Nucleus accumbens (tissue), 56 donors: Measurements from ENCODE around the gene PRDX1.
A peak's percentile ranks its signal among the peaks of the same experiment; 100 is the strongest.
"Not testable (repeated sequence)": the region's sequence is repeated elsewhere in the genome, so short reads cannot be mapped to it uniquely, and the experiment has no call there.

Experiments
- DNase-seq, 56 donors: peaks; one replicate each; lab custom pipeline; 2025; lab: John Stamatoyannopoulos, UW

Gene PRDX1

DNA sequence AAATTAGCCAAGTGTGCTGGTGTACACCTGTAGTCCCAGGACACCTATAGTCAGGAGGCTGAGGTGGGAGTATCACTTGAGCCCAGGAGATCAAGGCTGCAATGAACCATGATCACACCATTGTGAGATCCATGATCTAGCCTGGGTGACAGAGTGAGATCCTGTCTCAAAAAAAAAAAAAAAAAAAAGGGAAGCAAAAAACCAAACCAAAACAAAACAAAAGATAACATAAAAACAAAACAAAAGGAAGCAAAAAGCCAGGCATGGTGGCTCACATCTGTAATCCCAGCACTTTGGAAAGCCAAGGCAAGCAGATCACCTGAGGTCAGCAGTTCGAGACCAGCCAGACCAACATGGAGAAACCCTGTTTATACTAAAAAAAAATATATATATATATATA lies 19.5 kb upstream of the PRDX1 start:
- DNase-seq: no peak

DNA sequence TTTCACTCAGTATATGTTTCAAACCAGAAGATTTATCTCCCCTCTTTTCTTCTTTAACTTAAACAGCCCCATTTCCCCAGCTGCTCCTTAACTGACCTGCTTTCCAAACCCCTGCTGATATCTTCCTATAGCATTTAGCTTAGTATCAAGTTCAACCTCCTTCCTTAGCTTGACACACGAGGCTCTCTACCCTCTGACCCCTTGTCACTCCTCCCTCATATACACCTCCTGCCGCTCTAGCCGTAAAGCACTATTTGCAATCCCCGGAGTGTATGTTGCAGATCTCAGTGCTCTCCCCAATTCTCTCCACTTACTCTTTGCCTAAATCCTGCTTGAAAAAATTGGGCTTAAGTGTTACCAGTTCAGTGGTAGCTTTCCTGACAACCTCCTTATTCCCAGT lies 15.2 kb upstream of the PRDX1 start:
- DNase-seq: no peak

DNA sequence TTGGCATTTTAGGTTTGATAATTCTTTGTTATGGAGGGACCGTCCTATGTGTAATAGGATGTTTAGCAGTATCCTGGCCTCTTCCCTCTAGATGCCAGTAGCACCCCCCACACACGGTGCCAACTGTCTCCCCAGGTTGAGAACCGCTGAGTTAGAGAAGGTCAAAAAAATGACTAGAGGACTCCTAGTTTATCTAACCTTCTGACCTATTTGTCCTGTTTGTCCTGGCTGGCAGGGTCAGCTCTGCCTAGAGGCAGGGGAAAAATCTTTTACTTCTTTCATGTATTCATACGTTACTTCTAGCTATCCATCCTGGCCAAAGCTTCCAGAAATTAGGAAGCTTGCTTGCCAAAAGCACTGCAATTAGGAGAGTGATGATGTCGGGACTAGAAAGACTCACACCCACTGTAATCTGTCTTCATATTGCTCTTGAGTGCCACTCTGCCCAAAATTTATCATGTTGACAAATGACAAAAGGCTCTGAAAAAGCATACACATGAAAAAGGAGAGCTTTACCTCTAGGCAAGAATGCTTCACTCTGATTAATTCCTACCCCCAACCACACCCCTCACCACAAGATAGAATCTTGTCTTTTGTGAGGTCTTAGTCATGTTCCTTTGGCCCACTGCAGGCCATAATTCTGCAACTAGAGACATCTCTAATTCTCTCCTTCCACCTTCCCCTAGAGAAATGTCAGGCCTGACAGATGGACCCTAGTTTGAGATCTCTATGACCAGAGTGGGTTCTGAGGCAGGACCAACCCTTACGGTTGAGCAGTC lies 14.5 kb upstream of the PRDX1 start:
- no peak for DNase-seq

DNA sequence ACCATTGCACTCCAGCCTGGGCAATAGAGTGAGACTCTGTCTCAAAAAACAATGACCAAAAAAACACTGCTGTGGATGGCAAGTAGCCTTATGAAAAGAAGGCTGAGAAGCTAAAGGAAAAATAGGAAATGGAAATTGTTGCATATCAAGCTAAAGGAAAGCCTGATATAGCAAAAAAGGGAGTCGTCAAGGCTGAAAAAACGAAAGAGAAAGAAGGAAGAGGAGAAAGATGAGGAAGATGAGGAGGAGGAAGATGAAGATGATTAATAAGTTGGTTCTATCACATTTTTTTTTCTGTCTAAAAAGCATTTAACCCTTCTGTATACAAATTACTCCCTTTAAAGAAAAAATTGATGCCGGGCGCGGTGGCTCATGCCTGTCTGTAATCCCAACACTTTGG lies 10.2 kb upstream of the PRDX1 start:
- DNase-seq: no peak

DNA sequence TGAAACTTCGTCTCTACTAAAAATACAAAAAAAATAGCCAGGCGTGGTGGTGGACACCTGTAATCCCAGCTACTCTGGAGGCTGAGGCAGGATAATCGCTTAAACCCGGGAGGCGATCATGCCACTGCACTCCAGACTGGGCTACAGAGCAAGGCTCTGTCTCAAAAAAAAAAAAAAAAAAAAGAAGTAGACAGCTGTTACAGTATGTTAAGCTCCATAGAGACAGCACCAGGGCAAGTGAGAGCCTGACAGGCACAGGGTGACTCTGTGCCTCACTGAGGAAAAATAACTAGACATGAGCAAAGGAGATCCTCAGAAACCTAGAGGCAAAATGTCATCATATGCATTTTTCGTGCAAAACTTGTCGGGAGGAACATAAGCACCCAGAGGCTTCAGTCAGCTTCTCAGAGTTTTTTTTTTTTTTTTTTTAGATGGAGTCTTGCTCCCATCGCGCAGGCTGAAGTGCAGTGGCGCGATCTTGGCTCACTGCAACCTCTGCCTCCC lies 9.0 kb upstream of the PRDX1 start:
- DNase-seq: no peak

DNA sequence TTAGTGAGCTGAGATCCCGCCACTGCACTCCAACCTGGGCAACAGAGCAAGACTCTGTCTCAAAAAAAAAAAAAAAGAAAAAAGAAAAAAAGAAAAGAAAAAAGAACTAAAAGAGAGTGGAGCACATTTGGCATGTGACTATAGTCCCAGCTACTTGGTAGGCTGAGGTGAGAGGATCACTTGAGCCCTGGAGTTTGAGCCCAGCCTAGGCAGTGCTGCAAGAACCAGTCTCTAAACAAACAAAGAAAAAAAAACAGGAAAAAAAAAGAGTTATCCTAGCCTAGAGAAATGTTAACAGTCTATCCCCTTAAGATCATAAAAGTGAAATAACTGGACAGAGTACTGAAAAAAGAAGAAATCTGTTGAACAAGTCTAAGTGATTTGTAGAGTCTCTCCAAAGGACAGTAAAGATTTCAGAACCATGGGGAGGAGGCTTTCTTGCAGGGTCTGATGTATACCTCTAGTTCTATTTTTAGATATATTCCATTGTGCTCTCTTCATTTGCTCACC lies 4.5 kb upstream of the PRDX1 start:
- DNase-seq: no peak

DNA sequence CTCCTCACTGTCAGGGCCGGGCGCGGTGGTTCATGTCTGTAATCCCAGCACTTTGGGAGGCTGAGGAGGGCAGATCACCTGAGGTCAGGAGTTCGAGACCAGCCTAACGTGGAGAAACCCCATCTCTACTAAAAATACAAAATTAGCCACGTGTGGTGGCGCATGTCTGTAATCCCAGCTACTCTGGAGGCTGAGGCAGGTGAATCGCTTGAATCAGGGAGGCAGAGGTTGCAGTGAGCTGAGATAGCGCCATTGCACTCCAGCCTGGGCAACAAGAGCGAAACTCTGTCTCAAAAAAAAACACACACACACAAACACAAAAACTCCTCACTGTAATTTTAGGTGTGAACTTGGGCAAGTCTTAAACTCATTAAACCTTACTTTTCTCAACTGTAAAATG lies 2.3 kb upstream of the PRDX1 start:
- not testable (repeated sequence) for DNase-seq

DNA sequence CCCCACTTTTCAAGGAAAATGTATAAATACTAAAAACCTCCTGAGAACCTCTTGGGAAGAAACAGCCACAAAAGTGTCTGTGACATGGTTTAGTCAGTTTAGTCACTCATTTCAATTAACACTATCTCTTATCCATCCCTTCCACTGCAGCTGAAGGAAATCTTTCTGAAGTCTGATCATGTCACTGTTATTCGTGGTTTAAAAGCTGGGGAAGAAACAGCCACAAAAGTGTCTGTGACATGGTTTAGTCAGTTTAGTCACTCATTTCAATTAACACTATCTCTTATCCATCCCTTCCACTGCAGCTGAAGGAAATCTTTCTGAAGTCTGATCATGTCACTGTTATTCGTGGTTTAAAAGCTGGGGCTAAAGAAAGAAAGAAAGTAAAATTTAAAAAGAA lies 1.8 kb upstream of the PRDX1 start:
- DNase-seq: not testable (repeated sequence)

DNA sequence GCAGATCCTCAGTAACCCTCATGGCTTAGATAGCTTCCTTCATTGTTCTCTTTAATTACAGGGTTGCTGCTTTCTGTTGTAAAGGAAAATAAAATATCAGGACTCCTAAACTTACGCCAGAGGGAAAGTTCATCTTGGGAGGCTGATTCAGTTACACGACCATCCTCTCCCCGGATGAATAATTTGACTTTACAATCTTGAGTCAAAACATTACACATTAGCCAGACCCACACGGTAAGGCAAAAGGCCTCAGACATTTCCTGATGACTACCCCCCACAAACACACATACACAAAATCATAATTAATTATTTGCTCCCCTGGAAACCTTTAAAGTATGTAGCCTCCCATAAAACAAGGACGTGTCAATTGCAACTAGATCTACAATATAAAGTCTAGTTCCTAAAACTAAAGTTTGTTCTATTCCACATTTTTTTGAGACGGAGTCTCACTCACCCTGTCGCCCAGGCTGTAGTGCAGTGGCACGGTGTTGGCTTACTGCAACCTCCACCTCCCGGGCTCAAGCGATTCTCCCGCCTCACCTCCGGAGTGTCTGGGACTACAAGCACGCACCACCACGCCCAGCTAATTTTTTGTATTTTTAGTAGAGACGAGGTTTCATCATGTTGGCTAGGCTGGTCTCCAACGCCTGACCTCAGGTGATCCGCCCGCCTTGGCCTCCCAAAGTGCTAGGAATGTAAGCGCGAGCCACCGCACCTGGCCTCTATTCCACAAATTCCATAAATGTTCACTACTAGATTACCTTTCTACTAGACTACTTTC lies 830 bp upstream of the PRDX1 start:
- no peak for DNase-seq

DNA sequence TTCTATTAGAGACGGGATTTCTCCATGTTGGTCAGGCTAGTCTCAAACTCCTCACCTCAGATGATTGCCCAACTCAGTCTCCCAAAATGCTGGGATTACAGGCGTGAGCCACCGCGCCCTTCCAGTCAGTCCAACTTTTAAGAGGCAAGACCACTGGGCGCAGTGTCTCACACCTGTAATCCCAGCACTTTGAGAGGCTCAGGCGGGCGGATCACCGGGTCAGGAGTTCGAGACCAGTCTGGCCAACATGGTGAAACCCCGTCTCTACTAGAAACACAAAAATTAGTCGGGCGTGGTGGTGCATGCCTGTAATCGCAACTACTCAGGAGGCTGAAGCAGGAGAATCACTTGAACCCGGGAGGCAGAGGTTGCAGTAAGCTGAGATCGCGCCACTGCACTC lies 1.9 kb downstream of the PRDX1 start:
- not testable (repeated sequence) for DNase-seq

DNA sequence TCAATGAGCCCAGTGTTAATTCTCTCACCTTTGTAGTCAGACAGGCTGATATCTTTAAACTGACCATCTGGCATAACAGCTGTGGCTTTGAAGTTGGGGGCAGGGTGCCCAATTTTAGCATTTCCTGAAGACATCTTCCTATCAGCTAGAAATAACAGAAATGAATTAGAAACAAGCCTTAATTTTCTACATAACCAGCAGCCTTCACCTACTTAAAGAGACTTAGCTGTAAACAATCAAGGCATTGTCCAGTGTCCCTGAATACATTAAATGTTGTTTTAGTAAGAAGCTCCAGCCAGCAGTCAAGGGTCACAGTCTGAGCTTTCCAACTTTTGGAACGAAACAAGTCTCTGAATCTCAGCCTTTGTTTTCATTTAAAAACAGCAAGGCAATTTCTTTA lies 2.8 kb downstream of the PRDX1 start:
- DNase-seq: peak in 2 of 56 donors; percentile 3 to 4

DNA sequence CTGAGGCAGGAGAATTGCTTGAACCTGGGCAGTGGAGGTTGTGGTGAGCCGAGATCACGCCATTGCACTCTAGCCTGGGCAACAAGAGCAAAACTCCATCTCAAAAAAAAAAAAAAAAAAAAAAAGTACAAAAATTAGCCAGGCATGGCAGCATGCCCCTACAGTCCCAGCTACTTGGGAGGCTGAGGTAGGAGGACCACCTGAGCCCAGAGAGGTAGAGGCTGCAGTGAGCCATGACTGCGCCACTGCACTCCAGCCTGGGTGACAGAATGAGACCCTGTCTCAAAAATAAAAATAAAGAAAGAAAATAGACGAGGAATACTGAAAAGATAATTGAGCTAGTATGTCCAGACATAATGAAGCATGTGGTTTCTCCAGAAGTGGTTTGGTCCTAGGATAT lies 3.3 kb downstream of the PRDX1 start:
- not testable (repeated sequence) for DNase-seq

DNA sequence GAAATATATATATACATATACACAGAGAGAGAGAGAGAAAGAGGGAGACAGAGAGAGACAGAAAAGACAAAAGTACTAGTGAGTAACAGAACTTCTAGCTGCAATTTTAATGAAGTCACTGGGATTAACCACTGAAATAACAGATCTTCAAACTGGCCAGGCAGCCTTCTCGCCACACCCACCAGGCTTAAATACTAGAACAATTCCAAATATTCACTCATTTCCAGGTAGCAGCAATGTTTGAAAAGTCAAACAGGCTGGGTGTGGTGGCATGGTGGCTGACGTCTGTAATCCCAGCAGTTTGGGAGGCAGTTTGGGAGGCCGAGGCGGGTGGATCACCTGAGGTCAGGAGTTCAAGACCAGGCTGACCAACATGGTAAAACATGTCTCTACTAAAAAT lies 5.2 kb downstream of the PRDX1 start:
- no peak for DNase-seq

DNA sequence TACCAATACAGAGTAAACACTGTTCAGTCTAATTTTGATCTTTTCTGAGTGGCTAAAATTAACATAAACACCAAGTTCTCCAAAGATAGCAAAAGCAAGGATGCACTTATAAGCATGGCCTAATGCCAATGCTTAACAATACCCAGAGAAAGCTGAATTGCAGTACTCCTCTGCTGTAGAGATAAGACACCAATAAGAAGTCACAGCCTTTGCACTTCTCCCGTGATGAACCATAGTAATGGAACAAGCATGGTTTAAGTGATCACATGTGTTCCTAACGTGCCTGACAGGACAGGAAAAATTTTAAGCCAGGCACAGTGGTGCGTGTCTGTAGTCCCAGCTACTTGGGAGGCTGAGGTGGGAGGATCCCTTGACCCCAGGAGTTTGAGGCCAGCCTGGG lies 5.6 kb downstream of the PRDX1 start:
- no peak for DNase-seq

DNA sequence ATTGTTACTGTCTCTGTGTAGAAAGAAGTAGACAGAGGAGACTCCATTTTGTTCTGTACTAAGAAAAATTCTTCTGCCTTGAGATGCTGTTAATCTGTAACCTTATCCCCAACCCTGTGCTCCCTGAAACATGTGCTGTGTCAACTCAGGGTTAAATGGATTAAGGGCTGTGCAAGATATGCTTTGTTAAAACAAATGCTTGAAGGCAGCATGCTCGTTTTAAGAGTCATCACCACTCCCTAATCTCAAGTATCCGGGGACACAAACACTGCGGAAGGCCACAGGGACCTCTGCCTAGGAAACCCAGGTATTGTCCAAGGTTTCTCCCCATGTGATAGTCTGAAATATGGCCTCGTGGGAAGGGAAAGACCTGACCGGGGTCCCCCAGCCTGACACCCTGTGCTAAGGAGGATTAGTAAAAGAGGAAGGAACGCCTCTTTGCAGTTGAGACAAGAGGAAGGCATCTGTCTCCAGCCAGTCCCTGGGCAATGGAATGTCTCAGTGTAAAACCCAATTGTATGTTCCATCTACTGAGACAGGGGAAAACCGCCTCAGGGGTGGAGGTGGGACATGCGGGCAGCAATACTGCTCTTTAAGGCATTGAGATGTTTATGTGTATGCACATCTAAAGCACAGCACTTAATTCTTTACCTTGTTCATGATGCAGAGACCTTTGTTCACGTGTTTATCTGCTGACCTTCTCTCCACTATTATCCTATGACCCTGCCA lies 8.0 kb downstream of the PRDX1 start:
- DNase-seq: not testable (repeated sequence)

DNA sequence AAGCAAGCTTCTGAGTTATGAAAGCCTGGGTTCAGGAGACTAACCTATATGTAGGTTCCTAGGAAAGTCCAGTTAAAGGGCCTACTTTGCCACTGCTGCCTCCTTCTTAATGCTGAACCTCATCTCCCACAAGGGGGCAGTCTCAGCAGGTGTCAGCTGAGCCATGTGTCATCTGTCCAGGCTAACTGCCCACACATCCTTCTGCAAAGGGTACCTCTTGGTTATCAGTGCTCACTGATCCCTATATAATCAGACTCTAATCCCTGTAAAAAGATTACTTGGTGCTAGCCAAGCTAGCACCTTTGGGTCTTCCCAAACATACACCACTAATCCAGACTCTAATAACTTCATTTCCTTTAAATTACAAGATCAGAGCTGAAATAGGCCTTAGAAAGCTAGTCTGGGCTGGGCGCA lies 9.0 kb downstream of the PRDX1 start:
- peak in 25 of 56 donors; percentile 5 to 62 (median 21) for DNase-seq

DNA sequence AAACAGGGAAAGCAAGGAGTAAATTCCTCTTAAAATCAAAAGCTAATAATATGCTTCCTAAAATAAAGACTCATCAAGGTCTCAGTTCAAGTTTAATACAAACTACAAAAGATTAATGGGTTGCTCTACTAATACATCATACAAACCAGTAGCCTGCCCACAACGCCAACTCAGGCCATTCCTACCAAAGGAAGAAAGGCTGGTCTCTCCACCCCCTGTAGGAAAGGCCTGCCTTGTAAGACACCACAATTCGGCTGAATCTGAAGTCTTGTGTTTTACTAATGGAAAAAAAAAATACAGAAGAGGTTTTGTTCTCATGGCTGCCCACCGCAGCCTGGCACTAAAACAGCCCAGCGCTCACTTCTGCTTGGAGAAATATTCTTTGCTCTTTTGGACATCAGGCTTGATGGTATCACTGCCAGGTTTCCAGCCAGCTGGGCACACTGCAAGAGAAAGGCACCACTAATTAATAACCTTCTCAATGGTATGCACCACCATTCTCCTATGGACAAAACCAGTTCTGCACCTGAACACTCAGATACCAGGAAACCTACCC lies 10.6 kb downstream of the PRDX1 start:
- DNase-seq: peak in 26 of 56 donors; percentile 11 to 56 (median 20)

DNA sequence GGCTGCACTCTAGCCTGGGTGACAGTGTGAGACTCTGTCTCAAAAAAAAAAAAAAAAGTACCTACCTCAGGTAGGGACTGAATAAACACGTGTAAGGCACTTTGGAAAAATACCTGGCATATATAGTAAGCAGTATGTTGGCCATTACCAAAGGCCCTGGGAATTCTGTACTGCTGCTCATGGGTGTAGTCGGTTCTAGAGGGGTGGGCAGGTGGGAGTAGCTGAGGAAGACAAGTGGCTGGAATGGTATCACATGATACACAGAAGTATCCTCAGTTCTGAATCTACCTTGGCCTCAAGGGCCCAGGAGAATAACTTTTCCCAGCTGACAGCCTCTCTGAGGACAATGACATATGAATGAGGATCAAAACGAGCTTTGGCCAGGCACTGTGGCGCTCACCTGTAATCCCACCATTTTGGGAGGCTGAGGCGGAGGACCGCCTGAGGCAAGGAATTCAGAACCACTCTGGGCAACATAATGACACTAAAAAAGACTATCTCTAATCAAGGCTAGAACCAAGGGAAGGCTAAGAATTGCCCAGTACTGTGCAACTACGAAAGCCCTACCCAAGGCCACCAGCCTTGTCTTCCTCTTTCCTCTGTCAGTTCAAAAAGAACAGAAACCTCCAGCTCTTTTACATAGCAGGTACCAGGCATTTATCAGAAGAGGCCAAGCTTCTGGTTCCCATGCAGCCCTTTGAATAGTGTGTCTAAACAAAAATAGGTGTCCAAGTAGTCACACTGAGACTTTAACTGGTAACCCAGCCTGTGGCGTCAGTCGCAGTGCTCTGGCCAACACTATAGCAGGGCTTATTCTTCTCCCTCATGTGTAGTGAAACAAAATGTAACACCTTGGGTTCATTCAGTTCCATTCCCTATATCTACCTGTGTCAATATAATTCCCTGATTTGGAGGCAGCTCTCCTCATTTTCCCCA lies 11.4 kb downstream of the PRDX1 start:
- no peak for DNase-seq
